Fibroblast of mammary gland (primary cell): ENCODE data around the gene CLEC16A.

Experiments used
- DNase-seq: peaks from one replicate; pipeline ENCODE4 v3.0.0-alpha.2; 2010; ENCODE audit warnings: low read depth
- H3K4me3 ChIP-seq: 2 replicates; pipeline ENCODE4 v1.5.1; 2011; ENCODE audit warnings: low read depth, mild to moderate bottlenecking, low read length, moderate library complexity; ENCODE audit not compliant: control insufficient read depth
- TF ChIP-seq, protein P1 (sequence below): conservative IDR thresholded peaks from 2 replicates; pipeline ENCODE4 v1.5.1; 2011; ENCODE audit warnings: low read depth, low read length, inconsistent platforms; ENCODE audit not compliant: control insufficient read depth, insufficient read depth

The CLEC16A gene

DNA sequence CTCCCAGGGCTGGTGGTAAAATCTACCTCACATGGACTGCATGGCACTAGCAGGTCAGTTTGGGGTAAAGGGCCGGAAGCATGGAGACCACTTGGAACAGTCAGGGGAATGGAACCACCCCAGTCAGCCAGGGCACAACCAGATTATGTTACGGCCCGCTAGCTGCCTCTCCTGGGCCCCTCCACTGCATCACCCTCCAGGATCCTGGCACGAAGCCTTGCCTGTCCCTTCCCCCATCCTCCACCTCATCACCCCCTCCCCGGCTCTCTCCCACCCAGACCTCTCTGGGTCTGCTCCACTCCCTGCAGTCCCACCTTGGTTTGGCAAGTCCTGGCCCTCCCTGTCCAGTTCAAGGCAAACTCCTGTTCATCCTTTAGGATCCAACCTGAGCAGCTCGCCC is 91.7 kb downstream of the CLEC16A start:
- no peak overlapping the region for H3K4me3 ChIP-seq
- no peak for DNase-seq
- TF ChIP-seq, protein P1, sequence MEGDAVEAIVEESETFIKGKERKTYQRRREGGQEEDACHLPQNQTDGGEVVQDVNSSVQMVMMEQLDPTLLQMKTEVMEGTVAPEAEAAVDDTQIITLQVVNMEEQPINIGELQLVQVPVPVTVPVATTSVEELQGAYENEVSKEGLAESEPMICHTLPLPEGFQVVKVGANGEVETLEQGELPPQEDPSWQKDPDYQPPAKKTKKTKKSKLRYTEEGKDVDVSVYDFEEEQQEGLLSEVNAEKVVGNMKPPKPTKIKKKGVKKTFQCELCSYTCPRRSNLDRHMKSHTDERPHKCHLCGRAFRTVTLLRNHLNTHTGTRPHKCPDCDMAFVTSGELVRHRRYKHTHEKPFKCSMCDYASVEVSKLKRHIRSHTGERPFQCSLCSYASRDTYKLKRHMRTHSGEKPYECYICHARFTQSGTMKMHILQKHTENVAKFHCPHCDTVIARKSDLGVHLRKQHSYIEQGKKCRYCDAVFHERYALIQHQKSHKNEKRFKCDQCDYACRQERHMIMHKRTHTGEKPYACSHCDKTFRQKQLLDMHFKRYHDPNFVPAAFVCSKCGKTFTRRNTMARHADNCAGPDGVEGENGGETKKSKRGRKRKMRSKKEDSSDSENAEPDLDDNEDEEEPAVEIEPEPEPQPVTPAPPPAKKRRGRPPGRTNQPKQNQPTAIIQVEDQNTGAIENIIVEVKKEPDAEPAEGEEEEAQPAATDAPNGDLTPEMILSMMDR, result no peak

DNA sequence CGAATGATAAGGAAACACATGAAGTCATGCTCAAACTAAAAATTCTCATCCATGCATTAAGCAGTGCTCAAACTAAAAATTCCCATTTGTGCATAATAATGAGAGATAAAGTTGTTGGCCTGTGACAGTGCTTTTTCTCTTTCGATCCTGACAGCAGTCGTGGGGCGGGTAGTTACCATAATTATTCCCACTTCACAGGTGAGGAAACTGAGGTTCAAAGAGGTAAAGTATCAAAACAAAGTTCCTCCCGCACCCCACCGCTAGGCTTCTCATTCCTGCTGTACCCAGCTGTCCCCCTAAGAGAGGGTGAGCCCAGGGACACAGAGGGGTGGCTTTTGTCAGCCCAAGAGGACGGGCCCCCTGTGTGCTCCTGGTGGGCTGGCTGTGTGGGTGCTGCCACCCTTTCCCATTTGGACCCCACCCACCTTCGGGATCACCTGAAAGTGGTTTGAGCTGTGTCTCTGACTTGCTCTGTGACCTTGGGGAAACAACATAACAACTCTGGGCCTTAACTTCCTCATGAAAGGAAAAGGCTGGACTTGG is 92.6 kb downstream of the CLEC16A start:
- no peak overlapping the region for H3K4me3 ChIP-seq
- TF ChIP-seq, protein P1, result no peak
- no peak for DNase-seq

DNA sequence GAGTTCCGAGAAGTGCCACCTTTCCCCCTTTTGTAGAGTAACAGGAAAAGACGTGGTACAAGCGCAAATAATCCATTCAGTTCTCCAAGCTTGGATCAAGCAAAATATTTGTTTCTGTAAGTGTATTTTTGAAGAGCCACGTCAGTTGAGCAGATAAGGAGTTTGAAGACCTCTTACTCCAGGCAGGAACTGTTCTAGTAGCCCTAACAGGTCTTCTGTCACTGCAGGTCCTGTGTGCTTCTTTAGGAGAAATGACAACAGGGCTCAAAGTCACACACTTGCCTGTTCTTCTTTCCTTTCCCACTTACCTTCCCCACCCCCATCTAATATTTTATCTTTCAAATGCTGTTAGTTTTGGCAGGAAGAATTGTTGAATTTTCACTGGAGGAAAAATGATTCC is 93.9 kb downstream of the CLEC16A start:
- H3K4me3 ChIP-seq, result no peak overlapping the region
- DNase-seq, result no peak
- TF ChIP-seq, protein P1, result no peak

DNA sequence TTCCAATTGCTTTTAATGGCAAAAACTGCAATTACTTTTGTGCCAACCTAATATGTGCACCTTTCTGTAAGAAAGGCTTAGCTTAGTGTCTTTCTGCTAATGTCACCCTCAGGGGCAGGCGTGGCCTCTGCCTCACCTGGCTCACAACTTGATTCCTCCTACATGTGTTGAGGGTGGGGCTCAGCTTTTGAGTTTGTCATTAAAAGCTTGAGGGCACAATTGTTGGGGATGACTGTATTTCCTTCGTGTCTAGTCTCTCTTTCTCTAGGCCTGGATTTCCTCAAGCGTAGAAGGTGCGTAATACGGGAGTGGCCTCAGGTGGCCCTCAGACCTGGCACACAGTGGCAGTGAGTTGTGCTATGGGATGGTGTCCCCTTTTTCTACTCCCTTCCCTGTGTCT is 94.4 kb downstream of the CLEC16A start:
- H3K4me3 ChIP-seq, result no peak overlapping the region
- TF ChIP-seq, protein P1, result no peak
- DNase-seq, result no peak

- no peak overlapping the region for H3K4me3 ChIP-seq
- TF ChIP-seq, protein P1, result no peak
- DNase-seq, result no peak
Measured at GRCh38 chr16:11039726-11040125, 95.4 kb downstream of the CLEC16A start.

- H3K4me3 ChIP-seq, result no peak overlapping the region
- TF ChIP-seq, protein P1, result no peak
- DNase-seq, result no peak
Measured at GRCh38 chr16:11042191-11042590, 97.8 kb downstream of the CLEC16A start.

- TF ChIP-seq, protein P1, result no peak
- no peak for DNase-seq
- no peak overlapping the region for H3K4me3 ChIP-seq
Measured at GRCh38 chr16:11045441-11045840, 101.1 kb downstream of the CLEC16A start.
